MM.1S (cell line): Measurements from ENCODE around the gene MYCBP.

Experiments used
- DNase-seq: peaks from one replicate; pipeline ENCODE4 v3.0.0-alpha.2; 2015
- H2AFZ ChIP-seq: fragments of 300-600 bp; sonication (generic); 2 replicates; pipeline ENCODE4 v1.6.0; 2016; ENCODE audit warnings: antibody characterized with exemption, low read length
- H3F3A ChIP-seq: fragments of 300-600 bp; sonication (generic); 2 replicates; pipeline ENCODE4 v1.6.1; 2016; ENCODE audit warnings: mild to moderate bottlenecking, antibody characterized with exemption, low read length, moderate library complexity, mixed read lengths; ENCODE audit not compliant: insufficient read depth
- H3K27ac ChIP-seq: fragments of 300-600 bp; sonication (generic); 2 replicates; pipeline ENCODE4 v1.5.1; 2016; ENCODE audit warnings: mild to moderate bottlenecking, low read length
- H3K27me3 ChIP-seq: fragments of 300-600 bp; sonication (generic); replicated peaks from 2 replicates; pipeline ENCODE4 v1.6.0; 2016; ENCODE audit warnings: low read length; ENCODE audit not compliant: insufficient read depth
- H3K36me3 ChIP-seq: fragments of 300-600 bp; sonication (generic); replicated peaks from 2 replicates; pipeline ENCODE4 v1.6.1; 2016; ENCODE audit warnings: mild to moderate bottlenecking, low read length, mixed read lengths; ENCODE audit not compliant: insufficient read depth
- H3K4me1 ChIP-seq: fragments of 300-600 bp; sonication (generic); 2 replicates; pipeline ENCODE4 v1.6.1; 2016; ENCODE audit warnings: low read length, mixed read lengths
- H3K4me2 ChIP-seq: fragments of 300-600 bp; sonication (generic); 2 replicates; pipeline ENCODE4 v1.6.0; 2016; ENCODE audit warnings: low read depth, low read length
- H3K4me3 ChIP-seq: fragments of 300-600 bp; sonication (generic); 2 replicates; pipeline ENCODE4 v1.5.1; 2016; ENCODE audit warnings: low read length, mixed read lengths
- H3K79me2 ChIP-seq: fragments of 300-600 bp; sonication (generic); 2 replicates; pipeline ENCODE4 v1.6.1; 2016; ENCODE audit warnings: mixed run types, low read length, mixed read lengths
- H3K9ac ChIP-seq: fragments of 300-600 bp; sonication (generic); 2 replicates; pipeline ENCODE4 v1.6.1; 2016; ENCODE audit warnings: low read length, mixed read lengths
- H3K9me2 ChIP-seq: fragments of 300-600 bp; sonication (generic); replicated peaks from 2 replicates; pipeline ENCODE4 v1.6.1; 2016; ENCODE audit warnings: mild to moderate bottlenecking, low read length, mixed read lengths; ENCODE audit not compliant: insufficient read depth
- H3K9me3 ChIP-seq: fragments of 300-600 bp; sonication (generic); replicated peaks from 2 replicates; pipeline ENCODE4 v1.6.1; 2016; ENCODE audit warnings: mild to moderate bottlenecking, low read length, mixed read lengths; ENCODE audit not compliant: insufficient read depth
- H4K20me1 ChIP-seq: fragments of 300-600 bp; sonication (generic); 2 replicates; pipeline ENCODE4 v1.6.1; 2016; ENCODE audit warnings: mild to moderate bottlenecking, low read length, moderate library complexity, mixed read lengths; ENCODE audit not compliant: insufficient read depth
- CTCF ChIP-seq: fragments of 300-600 bp; sonication (generic); IDR thresholded peaks from 2 replicates; pipeline ENCODE4 v1.5.1; 2016; ENCODE audit warnings: antibody characterized with exemption, low read length, mixed read lengths
- EZH2 ChIP-seq: fragments of 300-600 bp; sonication (generic); optimal IDR thresholded peaks from 2 replicates; pipeline ENCODE3; 2017; ENCODE audit warnings: low read depth, mild to moderate bottlenecking, antibody characterized with exemption, low read length, mixed read lengths
- EZH2phosphoT487 ChIP-seq: fragments of 300-600 bp; sonication (generic); IDR thresholded peaks from 2 replicates; pipeline ENCODE4 v1.6.1; 2018; ENCODE audit warnings: antibody characterized with exemption, low read length

Gene MYCBP

GRCh38 chr1:38888423-38889333 lies 15.5 kb upstream of the MYCBP start:
- H3K9ac ChIP-seq = no peak overlapping the region
- no peaks in the 10 kb centered on the region for H3K36me3 ChIP-seq
- TF ChIP-seq CTCF (no peak), EZH2phosphoT487 (no peak), EZH2 (no peak)
- DNase-seq = no peak
- H3K4me1 ChIP-seq = no peaks in the 10 kb centered on the region
- no peak overlapping the region for H3K4me2 ChIP-seq
- H3K27ac ChIP-seq = no peak overlapping the region
- no peaks in the 10 kb centered on the region for H3K9me3 ChIP-seq
- H3F3A ChIP-seq = no peaks in the 10 kb centered on the region
- H4K20me1 ChIP-seq = no peaks in the 10 kb centered on the region
- no peaks in the 10 kb centered on the region for H3K9me2 ChIP-seq
- no peaks in the 10 kb centered on the region for H3K27me3 ChIP-seq
- no peaks in the 10 kb centered on the region for H3K79me2 ChIP-seq
- no peak overlapping the region for H2AFZ ChIP-seq
- H3K4me3 ChIP-seq = no peak overlapping the region

- no peak overlapping the region for H3K4me2 ChIP-seq
- H3K36me3 ChIP-seq = no peaks in the 10 kb centered on the region
- no peaks in the 10 kb centered on the region for H3K9me3 ChIP-seq
- no peak for DNase-seq
- H4K20me1 ChIP-seq = no peaks in the 10 kb centered on the region
- no peaks in the 10 kb centered on the region for H3F3A ChIP-seq
- no peak for TF ChIP-seq EZH2phosphoT487
- no peak for TF ChIP-seq EZH2
- no peak for TF ChIP-seq CTCF
- H3K27ac ChIP-seq = no peak overlapping the region
- H3K9me2 ChIP-seq = no peaks in the 10 kb centered on the region
- H3K4me1 ChIP-seq = no peaks in the 10 kb centered on the region
- no peak overlapping the region for H2AFZ ChIP-seq
- no peaks in the 10 kb centered on the region for H3K79me2 ChIP-seq
- H3K4me3 ChIP-seq = no peak overlapping the region
- no peaks in the 10 kb centered on the region for H3K27me3 ChIP-seq
- H3K9ac ChIP-seq = no peak overlapping the region
Observed at GRCh38 chr1:38885092-38885491, 11.9 kb upstream of the MYCBP start.

- Histone ChIP-seq H3K9me2 (no peaks in the 10 kb centered on the region), H4K20me1 (no peaks in the 10 kb centered on the region), H3K9ac (no peak within 1 kb of the TSS), H3K27ac (no peak within 1 kb of the TSS), H3F3A (no peaks in the 10 kb centered on the region), H3K4me1 (no peaks in the 10 kb centered on the region), H3K79me2 (no peaks in the 10 kb centered on the region), H3K36me3 (no peaks in the 10 kb centered on the region), H3K9me3 (no peaks in the 10 kb centered on the region), H3K27me3 (no peaks in the 10 kb centered on the region), H2AFZ (no peak within 1 kb of the TSS), H3K4me3 (no peak within 1 kb of the TSS), H3K4me2 (no peak within 1 kb of the TSS)
- DNase-seq = no peak
- TF ChIP-seq CTCF (no peak), EZH2phosphoT487 (no peak), EZH2 (no peak)
Observed at GRCh38 chr1:38881487-38881886, 8.3 kb upstream of the MYCBP start, which contains the start of gene GJA9. Gene GJA9, minus strand, starts transcription at chr1:38881587. Its CDS starts 5,489 bp downstream, at chr1:38876098.
